Measurements from ENCODE around the gene CFAP299. TPM values are rescaled to one million over a fixed set of nuclear protein-coding genes. Genes with fewer than 3 reads are reported as not detected.

The CFAP299 gene
- total RNA-seq, 4 donors from 2014 or later, result 0.79 TPM; not detected in 3

DNA sequence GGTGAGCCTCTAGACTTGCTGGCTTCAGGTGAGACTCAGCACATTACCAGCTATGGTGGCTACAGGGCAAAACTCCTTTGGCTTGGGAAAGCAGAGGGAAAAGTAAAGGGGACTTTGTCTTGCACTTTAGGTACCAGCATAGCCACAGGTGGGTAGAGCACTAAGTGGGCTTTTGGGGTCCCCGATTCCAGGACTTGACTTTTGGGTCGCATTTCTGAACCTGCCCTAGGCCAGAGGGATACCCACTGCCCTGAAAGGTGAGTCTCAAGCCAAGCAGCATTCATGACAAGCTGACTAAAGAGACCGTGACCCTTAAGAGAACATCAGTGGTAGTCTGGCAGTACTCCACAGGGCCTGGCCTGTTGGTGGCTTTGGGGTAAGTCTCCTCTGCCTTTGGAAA lies 224.8 kb downstream of the CFAP299 start:
- DNase-seq (ENCODE audit: low spot score) (no peak), ATAC-seq (ENCODE audit: low FRiP score) (no peak)
- TF ChIP-seq, protein P1, sequence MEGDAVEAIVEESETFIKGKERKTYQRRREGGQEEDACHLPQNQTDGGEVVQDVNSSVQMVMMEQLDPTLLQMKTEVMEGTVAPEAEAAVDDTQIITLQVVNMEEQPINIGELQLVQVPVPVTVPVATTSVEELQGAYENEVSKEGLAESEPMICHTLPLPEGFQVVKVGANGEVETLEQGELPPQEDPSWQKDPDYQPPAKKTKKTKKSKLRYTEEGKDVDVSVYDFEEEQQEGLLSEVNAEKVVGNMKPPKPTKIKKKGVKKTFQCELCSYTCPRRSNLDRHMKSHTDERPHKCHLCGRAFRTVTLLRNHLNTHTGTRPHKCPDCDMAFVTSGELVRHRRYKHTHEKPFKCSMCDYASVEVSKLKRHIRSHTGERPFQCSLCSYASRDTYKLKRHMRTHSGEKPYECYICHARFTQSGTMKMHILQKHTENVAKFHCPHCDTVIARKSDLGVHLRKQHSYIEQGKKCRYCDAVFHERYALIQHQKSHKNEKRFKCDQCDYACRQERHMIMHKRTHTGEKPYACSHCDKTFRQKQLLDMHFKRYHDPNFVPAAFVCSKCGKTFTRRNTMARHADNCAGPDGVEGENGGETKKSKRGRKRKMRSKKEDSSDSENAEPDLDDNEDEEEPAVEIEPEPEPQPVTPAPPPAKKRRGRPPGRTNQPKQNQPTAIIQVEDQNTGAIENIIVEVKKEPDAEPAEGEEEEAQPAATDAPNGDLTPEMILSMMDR (IDR thresholded peaks at IDR 0.05), result no peak

DNA sequence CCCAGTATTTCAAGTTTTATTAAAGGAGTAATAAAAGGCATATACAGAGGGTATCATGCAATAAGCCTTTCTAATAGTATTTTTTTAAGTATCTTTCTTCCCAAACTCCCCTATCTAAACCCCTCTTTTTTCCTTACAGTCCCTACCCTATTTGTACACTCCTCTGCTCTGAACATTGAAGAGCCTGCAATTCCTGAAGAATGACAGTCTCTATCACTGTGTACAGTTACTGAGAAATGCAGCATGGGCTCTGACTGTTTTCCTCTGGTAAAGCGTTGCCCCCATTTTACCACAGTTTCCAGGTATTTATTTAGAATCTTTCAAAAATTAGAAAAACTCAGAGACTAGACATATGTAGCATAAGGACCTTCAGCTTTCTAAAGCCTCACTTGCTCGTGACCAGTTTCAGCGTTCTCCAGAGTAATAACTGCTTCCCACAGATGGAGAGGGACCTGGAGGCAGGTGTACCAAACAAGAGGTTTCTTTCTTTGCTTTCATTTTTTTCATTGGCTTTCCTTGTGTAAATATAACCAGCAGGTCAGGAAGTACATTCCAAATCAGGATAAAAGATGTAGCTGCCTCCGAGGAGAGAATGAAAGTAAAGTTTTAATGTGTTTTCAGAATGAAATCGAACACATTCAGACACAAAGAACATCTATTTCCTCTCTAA lies 230.8 kb downstream of the CFAP299 start:
- TF ChIP-seq, protein P1 (IDR thresholded peaks at IDR 0.05), result no peak
- no peak for DNase-seq (ENCODE audit: low spot score)
- no peak for ATAC-seq (ENCODE audit: low FRiP score)

DNA sequence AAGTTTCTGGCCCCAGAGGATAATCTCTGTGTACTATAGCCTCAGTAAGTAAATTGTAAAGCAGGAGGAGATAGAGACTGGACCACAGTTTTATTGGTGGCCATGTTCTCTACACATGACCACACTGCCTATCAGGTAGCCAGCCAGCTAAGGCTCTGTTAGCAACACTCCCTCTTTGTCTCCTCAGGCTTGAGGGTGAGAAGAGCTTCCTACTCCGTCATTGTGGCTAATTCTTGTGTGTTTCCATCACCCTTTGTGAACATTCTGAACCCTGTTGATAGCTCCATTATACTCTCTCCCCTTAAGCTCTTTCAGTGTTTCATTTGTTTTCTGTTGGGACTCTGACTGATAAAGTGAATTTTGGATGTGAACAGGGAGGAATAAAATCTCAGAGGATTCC lies 233.4 kb downstream of the CFAP299 start:
- DNase-seq (ENCODE audit: low spot score) (no peak), ATAC-seq (ENCODE audit: low FRiP score) (no peak)
- TF ChIP-seq, protein P1 (IDR thresholded peaks at IDR 0.05), result no peak

DNA sequence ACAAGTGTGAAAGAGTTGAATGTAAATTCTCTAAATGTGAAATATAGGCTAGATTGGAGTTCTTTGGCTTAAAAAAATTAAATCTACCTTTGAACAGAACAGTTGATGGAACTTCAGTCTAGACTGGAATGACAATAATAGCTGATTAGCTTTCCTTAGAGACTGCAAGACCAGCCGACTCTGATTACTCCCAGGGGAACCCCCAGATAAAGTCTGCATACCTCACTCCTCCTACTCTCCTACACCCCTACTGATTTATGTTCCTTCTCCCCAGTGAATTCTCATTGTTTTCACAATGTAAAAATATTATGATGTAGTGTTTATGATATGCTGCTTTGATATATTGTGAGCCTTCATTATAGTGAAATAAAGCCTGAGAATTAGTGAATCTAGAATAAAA lies 241.3 kb downstream of the CFAP299 start:
- DNase-seq (ENCODE audit: low spot score) (no peak), ATAC-seq (ENCODE audit: low FRiP score) (no peak)
- TF ChIP-seq, protein P1 (IDR thresholded peaks at IDR 0.05), result no peak

DNA sequence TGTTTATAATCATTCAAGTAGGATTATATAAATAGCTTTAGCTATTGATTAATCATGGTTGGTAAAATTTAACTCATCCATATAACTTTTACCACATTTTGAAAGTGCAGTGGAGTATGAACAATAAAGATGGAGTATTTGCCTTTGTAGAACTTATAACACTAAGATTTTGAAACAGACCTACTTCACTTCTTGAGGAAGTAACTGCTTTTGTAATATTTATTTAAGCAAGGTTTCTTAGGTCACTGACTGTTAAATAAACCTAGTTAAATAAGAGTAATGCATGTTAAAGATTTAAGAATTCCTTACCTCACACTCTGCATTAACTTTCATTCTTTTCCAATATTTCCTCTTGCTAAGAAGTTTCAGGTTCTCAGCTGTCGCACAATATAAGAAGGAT lies 242.5 kb downstream of the CFAP299 start:
- ATAC-seq (ENCODE audit: low FRiP score), result no peak

DNA sequence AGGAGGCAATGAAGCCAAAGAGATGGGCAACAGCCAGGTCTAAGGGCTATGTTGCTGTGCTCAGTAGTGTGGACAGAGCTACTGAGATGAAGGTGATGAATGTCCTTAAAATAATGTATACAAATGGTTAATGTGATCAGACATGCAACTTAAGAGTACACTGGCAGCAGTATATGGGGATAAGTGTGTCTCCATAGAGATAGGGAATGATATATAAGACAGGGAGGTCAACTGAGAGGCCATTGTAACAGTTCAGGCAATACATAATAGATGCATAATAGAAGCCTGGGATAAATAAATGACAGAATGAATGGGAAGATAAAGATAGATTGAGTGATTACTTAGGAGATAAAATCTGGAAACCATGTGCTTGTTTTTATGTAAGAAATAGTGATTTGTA lies 250.0 kb downstream of the CFAP299 start:
- DNase-seq (ENCODE audit: low spot score) (no peak), ATAC-seq (ENCODE audit: low FRiP score) (no peak)
- TF ChIP-seq, protein P1 (IDR thresholded peaks at IDR 0.05), result no peak

More for the DNA sequence above, 242.5 kb downstream of the CFAP299 start:
- TF ChIP-seq, protein P1 (IDR thresholded peaks at IDR 0.05), result no peak
- DNase-seq (ENCODE audit: low spot score), result no peak

DNA sequence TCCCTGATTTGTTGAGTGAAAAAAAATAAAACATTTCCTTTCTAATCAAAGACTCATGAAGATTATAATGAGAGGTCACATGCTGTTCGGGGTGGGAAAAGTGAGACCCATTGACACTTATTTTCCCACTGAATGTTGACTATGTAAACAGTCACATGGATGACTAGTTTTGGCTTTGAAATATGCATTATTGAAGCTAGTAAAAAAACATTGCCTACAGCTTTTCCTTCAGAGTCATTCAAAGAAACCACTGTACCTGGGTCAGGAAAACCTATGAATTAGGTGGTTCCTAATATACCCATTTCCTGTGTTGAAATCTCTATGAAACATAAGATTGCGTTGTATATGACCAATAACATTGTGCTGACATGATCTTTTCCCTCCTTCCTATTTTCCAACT lies 251.2 kb downstream of the CFAP299 start:
- ATAC-seq (ENCODE audit: low FRiP score) (no peak), DNase-seq (ENCODE audit: low spot score) (no peak)
- TF ChIP-seq, protein P1 (IDR thresholded peaks at IDR 0.05), result no peak

Data from omental fat pad (tissue), 4 donors.